Suprapubic skin (tissue), 4 donors: ENCODE measurements around the gene BBC3. TPM values are rescaled to one million over a fixed set of nuclear protein-coding genes. Genes with fewer than 3 reads are reported as not detected.

Source experiments
- DNase-seq, 2 donors: peaks; one replicate each; pipeline ENCODE4 v3.0.0-alpha.2; 2019; ENCODE audit warnings: low spot score in 2 of 2
- H3K27ac ChIP-seq: fragments of 200-600 bp; sonication (generic); one replicate; pipeline ENCODE4 v1.5.1; 2019
- H3K27me3 ChIP-seq: fragments of 200-600 bp; sonication (generic); one replicate; pipeline ENCODE4 v1.5.1; 2019
- H3K36me3 ChIP-seq: fragments of 200-600 bp; sonication (generic); one replicate; pipeline ENCODE4 v1.5.1; 2019
- H3K4me1 ChIP-seq: fragments of 200-600 bp; sonication (generic); one replicate; pipeline ENCODE4 v1.5.1; 2019
- H3K4me3 ChIP-seq: fragments of 200-600 bp; sonication (generic); one replicate; pipeline ENCODE4 v1.5.1; 2019; ENCODE audit warnings: mild to moderate bottlenecking
- H3K9me3 ChIP-seq: fragments of 200-600 bp; sonication (generic); one replicate; pipeline ENCODE4 v1.5.1; 2019
- EP300 ChIP-seq: sonication (generic); formaldehyde crosslinking; IDR thresholded peaks from one replicate; pipeline ENCODE4 v1.6.1; 2017; ENCODE audit warnings: antibody characterized with exemption
- POLR2A ChIP-seq, 2 donors: fragments of 450-650 bp; IDR thresholded peaks; one replicate each; pipeline ENCODE4 v1.6.1; 2017; ENCODE audit warnings: antibody characterized with exemption in 2 of 2, mild to moderate bottlenecking in 2 of 2, moderate library complexity in 2 of 2
- POLR2AphosphoS5 ChIP-seq, 3 donors: sonication (generic); formaldehyde crosslinking; IDR thresholded peaks; one replicate each; pipeline ENCODE4 v1.6.1; 2017; ENCODE audit warnings: antibody characterized with exemption in 3 of 3
- WGBS: methylation state at CpG from one replicate; pipeline ENCODE4 v1.1.5; 2018; 5-methylcytosine and 5-hydroxymethylcytosine counted together
- total RNA-seq, 4 donors: library from RNA; depleted of rRNA; stranded (reverse); fragments of >200 nt; gene quantifications; one replicate each; pipeline ENCODE4 v1.1.0, GENCODE V29; 2016
- TF ChIP-seq, protein P1 (sequence below), 2 donors: fragments of 200-600 bp in 1 of 2; fragments of 450-650 bp in 1 of 2; sonication (generic) in 1 of 2; IDR thresholded peaks; one replicate each; pipeline ENCODE4 v1.5.1; 2016 to 2019; ENCODE audit warnings: antibody characterized with exemption in 2 of 2, mild to moderate bottlenecking in 1 of 2, moderate library complexity in 1 of 2

The BBC3 gene
- total RNA-seq, 4 donors from 2014 or later: 5.6 to 13.6 (median 9.7) TPM

GRCh38 chr19:47257411-47258169 is 26.6 kb upstream of the BBC3 start:
- H3K9me3 ChIP-seq: no peaks in the 10 kb centered on the region
- H3K4me1 ChIP-seq: peaks cover 33% of the 10 kb centered on the region
- peak overlapping the region; percentile 65 for H3K4me3 ChIP-seq
- no peak for DNase-seq
- peak overlapping the region; percentile 94 for H3K27ac ChIP-seq
- 4% methylated on average over 18 of the region's 29 CpGs for WGBS
- no peak for TF ChIP-seq POLR2A (IDR thresholded peaks at IDR 0.05)
- TF ChIP-seq, protein P1, sequence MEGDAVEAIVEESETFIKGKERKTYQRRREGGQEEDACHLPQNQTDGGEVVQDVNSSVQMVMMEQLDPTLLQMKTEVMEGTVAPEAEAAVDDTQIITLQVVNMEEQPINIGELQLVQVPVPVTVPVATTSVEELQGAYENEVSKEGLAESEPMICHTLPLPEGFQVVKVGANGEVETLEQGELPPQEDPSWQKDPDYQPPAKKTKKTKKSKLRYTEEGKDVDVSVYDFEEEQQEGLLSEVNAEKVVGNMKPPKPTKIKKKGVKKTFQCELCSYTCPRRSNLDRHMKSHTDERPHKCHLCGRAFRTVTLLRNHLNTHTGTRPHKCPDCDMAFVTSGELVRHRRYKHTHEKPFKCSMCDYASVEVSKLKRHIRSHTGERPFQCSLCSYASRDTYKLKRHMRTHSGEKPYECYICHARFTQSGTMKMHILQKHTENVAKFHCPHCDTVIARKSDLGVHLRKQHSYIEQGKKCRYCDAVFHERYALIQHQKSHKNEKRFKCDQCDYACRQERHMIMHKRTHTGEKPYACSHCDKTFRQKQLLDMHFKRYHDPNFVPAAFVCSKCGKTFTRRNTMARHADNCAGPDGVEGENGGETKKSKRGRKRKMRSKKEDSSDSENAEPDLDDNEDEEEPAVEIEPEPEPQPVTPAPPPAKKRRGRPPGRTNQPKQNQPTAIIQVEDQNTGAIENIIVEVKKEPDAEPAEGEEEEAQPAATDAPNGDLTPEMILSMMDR (IDR thresholded peaks at IDR 0.05): no peak
- peak in 1 of 3 donors; percentile 70 for TF ChIP-seq POLR2AphosphoS5 (IDR thresholded peaks at IDR 0.05)
- TF ChIP-seq EP300: no peak
- H3K27me3 ChIP-seq: no peaks in the 10 kb centered on the region
- peaks cover 37% of the 10 kb centered on the region for H3K36me3 ChIP-seq

DNA sequence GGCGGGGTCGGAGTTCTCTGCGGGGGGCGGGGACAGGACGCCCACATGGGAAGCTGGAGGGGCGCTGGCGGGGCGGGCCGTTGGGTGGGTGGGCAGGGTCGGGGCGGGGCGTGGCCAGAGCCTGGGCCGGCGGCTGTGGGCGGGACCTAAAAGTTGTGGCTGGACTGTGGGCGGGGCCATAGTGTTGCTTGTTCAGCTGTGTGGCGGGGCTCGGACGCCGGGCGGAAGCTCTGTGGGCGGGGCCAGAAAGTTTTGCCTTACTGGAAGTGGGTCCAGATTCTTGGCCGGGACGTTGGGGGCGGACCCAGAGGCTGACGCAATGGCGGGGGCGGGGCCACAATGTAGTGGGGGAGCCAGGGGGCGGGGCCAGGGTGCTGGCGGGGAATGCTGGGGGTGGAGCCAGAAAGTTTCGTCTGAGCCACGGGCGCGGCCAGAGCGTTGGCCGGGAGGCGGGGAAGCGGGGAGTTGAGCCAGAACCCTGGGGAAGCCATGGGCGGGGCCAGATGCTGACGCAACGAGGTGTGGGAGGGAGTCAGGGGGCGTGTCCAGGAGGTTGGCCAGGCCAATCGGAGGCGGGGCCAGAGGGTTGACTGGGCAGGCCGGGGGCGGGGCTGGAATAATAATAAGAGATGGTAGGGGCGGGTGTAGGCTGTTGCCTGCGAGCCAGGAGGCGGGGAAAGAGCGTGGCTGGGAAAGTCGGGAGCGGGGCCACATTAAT is 25.9 kb upstream of the BBC3 start:
- 1% methylated on average over 52 of the region's 52 CpGs for WGBS
- Histone ChIP-seq H3K4me3 (peak overlapping the region; percentile 65), H3K27me3 (no peaks in the 10 kb centered on the region), H3K4me1 (peaks cover 33% of the 10 kb centered on the region), H3K27ac (peak overlapping the region; percentile 94), H3K9me3 (no peaks in the 10 kb centered on the region), H3K36me3 (peaks cover 30% of the 10 kb centered on the region)
- TF ChIP-seq EP300 (no peak), POLR2A (IDR thresholded peaks at IDR 0.05) (no peak), POLR2AphosphoS5 (IDR thresholded peaks at IDR 0.05) (no peak)
- TF ChIP-seq, protein P1 (IDR thresholded peaks at IDR 0.05): no peak
- DNase-seq: peak; percentile 100

DNA sequence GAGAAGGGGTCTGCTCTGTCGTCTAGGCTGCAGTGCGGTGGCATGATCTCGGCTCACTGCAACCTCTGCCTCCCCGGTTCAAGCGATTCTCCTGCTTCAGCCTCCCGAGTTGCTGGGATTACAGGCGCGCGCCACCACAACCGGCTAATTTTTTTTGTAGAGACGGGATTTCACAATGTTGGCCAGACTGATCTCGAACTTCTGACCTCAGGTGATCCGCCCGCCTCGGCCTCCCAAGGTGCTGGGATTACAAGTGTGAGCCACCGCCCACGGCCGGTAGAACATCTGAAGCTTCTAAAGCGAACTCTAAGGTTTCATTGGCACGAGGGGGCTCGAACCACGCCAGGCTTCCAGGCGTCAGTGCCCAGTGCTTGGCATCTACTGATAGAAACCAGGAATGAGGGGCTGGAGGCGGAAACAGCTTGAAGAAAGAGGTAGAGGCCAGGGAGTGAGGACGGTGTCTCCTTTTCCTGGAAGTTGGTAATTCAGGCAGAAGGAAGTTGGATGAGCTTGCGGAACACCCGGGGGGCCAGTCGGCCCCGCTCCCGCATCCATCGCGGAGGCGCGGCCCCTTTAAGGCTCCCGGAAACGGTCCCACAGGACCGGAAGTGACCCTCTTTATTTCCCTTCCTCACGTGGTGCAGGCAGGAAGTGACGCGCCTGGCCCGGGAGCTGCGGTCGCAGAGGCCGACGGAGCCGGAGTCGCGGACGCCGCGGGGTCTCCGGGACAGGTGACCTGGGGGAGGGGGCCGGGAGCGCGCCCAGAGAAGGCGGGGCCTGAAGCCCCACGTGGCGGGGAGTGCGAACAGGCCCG is 25.1 kb upstream of the BBC3 start, which contains the start of gene CCDC9:
Gene CCDC9 (plus strand): TSS at position 647 of the 814 bp plus-strand sequence. CDS start 1,876 bp downstream, outside the sequence.
- H3K36me3 ChIP-seq: peaks cover 24% of the 10 kb centered on the region
- no peaks in the 10 kb centered on the region for H3K27me3 ChIP-seq
- peak; percentile 98 to 99 for DNase-seq
- no peaks in the 10 kb centered on the region for H3K9me3 ChIP-seq
- peaks cover 33% of the 10 kb centered on the region for H3K4me1 ChIP-seq
- peak; percentile 37 to 94 (median 67) for TF ChIP-seq POLR2AphosphoS5 (IDR thresholded peaks at IDR 0.05)
- TF ChIP-seq POLR2A (IDR thresholded peaks at IDR 0.05): peak in 1 of 2 donors; percentile 67
- no peak for TF ChIP-seq EP300
- TF ChIP-seq, protein P1 (IDR thresholded peaks at IDR 0.05): no peak
- peak within 1 kb of the TSS; percentile 94 for H3K27ac ChIP-seq
- H3K4me3 ChIP-seq: peak within 1 kb of the TSS; percentile 65
- WGBS: 23% methylated on average over 43 of the region's 60 CpGs

DNA sequence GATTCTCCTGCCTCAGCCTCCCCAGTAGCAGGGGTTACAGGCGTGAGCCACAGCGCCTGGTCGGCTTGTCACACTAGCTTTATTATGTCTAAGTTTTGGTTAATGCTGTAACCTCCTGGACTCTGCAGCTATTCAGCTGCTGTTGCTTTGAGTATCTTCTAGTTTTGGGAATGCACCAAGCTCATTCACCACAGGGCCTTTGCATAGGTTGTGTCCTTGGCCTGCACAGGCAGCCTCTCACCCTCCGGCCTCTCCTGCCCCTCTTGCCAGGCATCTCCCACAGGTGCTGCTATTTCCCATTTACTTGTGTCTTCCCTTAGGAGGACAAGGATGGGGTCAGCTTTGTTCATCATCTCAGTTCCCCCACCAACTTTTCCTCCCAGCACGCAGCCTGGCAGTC is 23.0 kb upstream of the BBC3 start:
- H3K4me1 ChIP-seq: peaks cover 30% of the 10 kb centered on the region

More for the DNA sequence above, 23.0 kb upstream of the BBC3 start:
- Histone ChIP-seq H3K4me3 (no peak overlapping the region), H3K27me3 (no peaks in the 10 kb centered on the region), H3K36me3 (peaks cover 2% of the 10 kb centered on the region), H3K27ac (no peak overlapping the region), H3K9me3 (no peaks in the 10 kb centered on the region)
- no peak for TF ChIP-seq EP300
- no peak for TF ChIP-seq POLR2A (IDR thresholded peaks at IDR 0.05)
- TF ChIP-seq, protein P1 (IDR thresholded peaks at IDR 0.05): no peak
- no peak for TF ChIP-seq POLR2AphosphoS5 (IDR thresholded peaks at IDR 0.05)
- DNase-seq: no peak
- 97% methylated on average over 5 of the region's 5 CpGs for WGBS
